HCT116 (cell line): ENCODE results near the gene MMP23B. TPM values are rescaled to one million over a fixed set of nuclear protein-coding genes. Genes with fewer than 3 reads are reported as not detected.

Experiments
- ATAC-seq: fragments of 200-7000 bp; cut with Tn5 transposase; 2 replicates; pipeline ENCODE4 v1.9.1; 2020; ENCODE audit warnings: mild to moderate bottlenecking, moderate library complexity
- Bru-seq: library from RNA; stranded (reverse); fragments of 400-500 nt; gene quantifications from one replicate; lab custom pipeline; 2021; lab: Mats Ljungman, UMichigan
- BruChase-seq, 2 experiments: library from RNA; stranded (reverse); fragments of 400-500 nt; gene quantifications; one replicate each; lab custom pipeline; 2021; lab: Mats Ljungman, UMichigan
- BruUV-seq: library from RNA; stranded (reverse); fragments of 400-500 nt; replicated peaks from 2 replicates; lab custom pipeline; 2021; lab: Mats Ljungman, UMichigan
- CTCF ChIA-PET: fragments of 300-600 bp; sonication (Branson Sonifier 250); formaldehyde crosslinking; loops from one replicate; lab custom pipeline; 2021; ENCODE audit warnings: antibody characterized with exemption; lab: Charles Lee
- POLR2A ChIA-PET: fragments of 300-600, 350-600 bp; sonication (Branson Sonifier 250); formaldehyde crosslinking; loops from one replicate; lab custom pipeline; 2021; ENCODE audit warnings: antibody characterized with exemption; lab: Charles Lee
- RAD21 ChIA-PET, 2 experiments: fragments of 300-600 bp; sonication (Branson Sonifier 250); formaldehyde crosslinking; loops; one replicate each; lab custom pipeline; 2023; ENCODE audit warnings: low total read pairs in 2 of 2; ENCODE audit not compliant: uncharacterized antibody in 2 of 2, unreplicated experiment in 2 of 2, low non-redundant PET in 1 of 2; lab: Charles Lee
- DNase-seq: peaks from one replicate; pipeline ENCODE4 v3.0.0-alpha.2; 2010; ENCODE audit warnings: low read depth, low spot score
- H2AFZ ChIP-seq: fragments of 200-600 bp; shearing (Covaris generic), sonication (generic); 2 replicates; pipeline ENCODE4 v1.6.1; 2017; ENCODE audit warnings: low read depth, mixed run types, mixed read lengths, antibody characterized with exemption, low read length; ENCODE audit not compliant: poor library complexity, severe bottlenecking
- H3K27ac ChIP-seq: 2 replicates; pipeline ENCODE4 v1.5.1; 2012; ENCODE audit warnings: low read depth, low read length
- H3K27me3 ChIP-seq: fragments of 200-600 bp; sonication (generic); 2 replicates; pipeline ENCODE4 v1.6.1; 2016; ENCODE audit warnings: mixed run types, low read length, mixed read lengths; ENCODE audit not compliant: insufficient read depth
- H3K36me3 ChIP-seq, 2 experiments: fragments of 200-500 bp in 1 of 2; fragments of 200-600 bp in 1 of 2; sonication (Bioruptor generic) in 1 of 2; sonication (generic) in 1 of 2; 2 replicates each; pipeline versions ENCODE4 v1.5.1 to v1.6.1; 2014 to 2016; ENCODE audit warnings: low read length in 2 of 2, inconsistent platforms in 1 of 2, mixed read lengths in 1 of 2, mixed run types in 1 of 2; ENCODE audit not compliant: insufficient read depth in 2 of 2, control insufficient read depth in 1 of 2
- H3K4me1 ChIP-seq, 2 experiments: fragments of 200-600 bp in 1 of 2; sonication (generic) in 1 of 2; 2 replicates each; pipeline versions ENCODE4 v1.5.1 to v1.6.1; 2012 to 2017; ENCODE audit warnings: low read length in 2 of 2, inconsistent platforms in 1 of 2, mild to moderate bottlenecking in 1 of 2, mixed read lengths in 1 of 2, mixed run types in 1 of 2, moderate library complexity in 1 of 2; ENCODE audit not compliant: insufficient read depth in 2 of 2, control insufficient read depth in 1 of 2
- H3K4me2 ChIP-seq: fragments of 200-600 bp; sonication (generic); 2 replicates; pipeline ENCODE4 v1.6.1; 2017; ENCODE audit warnings: mixed run types, low read length, mixed read lengths
- H3K4me3 ChIP-seq, 2 experiments: fragments of 200-600 bp in 1 of 2; sonication (generic) in 1 of 2; replicated peaks in 1 of 2; 2 replicates each; pipeline ENCODE4 v1.5.1; 2011 to 2016; ENCODE audit warnings: low read length in 2 of 2, control low read depth in 1 of 2, low read depth in 1 of 2, mild to moderate bottlenecking in 1 of 2, mixed read lengths in 1 of 2, mixed run types in 1 of 2
- H3K79me2 ChIP-seq: fragments of 200-600 bp; sonication (generic); 2 replicates; pipeline ENCODE4 v1.6.1; 2017; ENCODE audit warnings: mild to moderate bottlenecking, mixed run types, low read length, moderate library complexity, mixed read lengths; ENCODE audit not compliant: insufficient read depth
- H3K9ac ChIP-seq: fragments of 200-600 bp; sonication (generic); 2 replicates; pipeline ENCODE4 v1.6.1; 2016; ENCODE audit warnings: low read length, mixed read lengths
- H3K9me2 ChIP-seq: fragments of 200-600 bp; sonication (generic), shearing (Covaris generic); 2 replicates; pipeline ENCODE4 v1.6.1; 2017; ENCODE audit warnings: mixed run types, mild to moderate bottlenecking, moderate library complexity; ENCODE audit not compliant: insufficient read depth
- H3K9me3 ChIP-seq, 2 experiments: fragments of 200-500 bp in 1 of 2; fragments of 200-600 bp in 1 of 2; sonication (Bioruptor generic) in 1 of 2; sonication (generic) in 1 of 2; 2 replicates each; pipeline ENCODE4 v1.6.1; 2014 to 2017; ENCODE audit warnings: low read length in 2 of 2, mixed read lengths in 2 of 2, inconsistent platforms in 1 of 2, low read depth in 1 of 2, mild to moderate bottlenecking in 1 of 2, mixed run types in 1 of 2, moderate library complexity in 1 of 2; ENCODE audit not compliant: control insufficient read depth in 1 of 2, insufficient read depth in 1 of 2
- H4K20me1 ChIP-seq: fragments of 200-600 bp; sonication (generic), shearing (Covaris generic); 2 replicates; pipeline ENCODE4 v1.6.1; 2017; ENCODE audit warnings: mixed run types, mild to moderate bottlenecking, moderate library complexity; ENCODE audit not compliant: insufficient read depth
- CBX3 ChIP-seq: IDR thresholded peaks from 2 replicates; pipeline ENCODE4 v1.6.1; 2012; ENCODE audit warnings: low read depth
- CEBPB ChIP-seq: IDR thresholded peaks from 2 replicates; pipeline ENCODE4 v1.6.1; 2012; ENCODE audit warnings: low read depth
- EGR1 ChIP-seq: IDR thresholded peaks from 2 replicates; pipeline ENCODE4 v1.6.1; 2012; ENCODE audit warnings: low read depth
- ELF1 ChIP-seq: IDR thresholded peaks from 2 replicates; pipeline ENCODE4 v1.6.1; 2012; ENCODE audit warnings: low read depth, borderline replicate concordance
- EZH2phosphoT487 ChIP-seq: fragments of 200-600 bp; IDR thresholded peaks from 2 replicates; pipeline ENCODE4 v1.6.1; 2018; ENCODE audit warnings: antibody characterized with exemption, borderline replicate concordance
- FOSL1 ChIP-seq: IDR thresholded peaks from 2 replicates; pipeline ENCODE4 v1.6.1; 2012; ENCODE audit warnings: low read depth
- POLR2A ChIP-seq: IDR thresholded peaks from 2 replicates; pipeline ENCODE4 v1.7.0; 2011; ENCODE audit warnings: borderline replicate concordance; ENCODE audit not compliant: insufficient read depth, insufficient read length; ENCODE audit errors: extremely low read depth
- RAD21 ChIP-seq: IDR thresholded peaks from 2 replicates; pipeline ENCODE4 v1.6.1; 2012; ENCODE audit warnings: low read depth, mild to moderate bottlenecking
- SIN3A ChIP-seq: IDR thresholded peaks from 2 replicates; pipeline ENCODE4 v1.6.1; 2012; ENCODE audit warnings: low read depth
- SP1 ChIP-seq: IDR thresholded peaks from 2 replicates; pipeline ENCODE4 v1.6.1; 2012; ENCODE audit warnings: low read depth
- SRF ChIP-seq: IDR thresholded peaks from 2 replicates; pipeline ENCODE4 v1.6.1; 2012; ENCODE audit warnings: low read depth
- TCF7L2 ChIP-seq: IDR thresholded peaks from 2 replicates; pipeline ENCODE4 v1.7.0; 2011; ENCODE audit warnings: borderline replicate concordance, inconsistent platforms; ENCODE audit not compliant: insufficient read depth, insufficient read length; ENCODE audit errors: extremely low read depth
- YY1 ChIP-seq: IDR thresholded peaks from 2 replicates; pipeline ENCODE4 v1.6.1; 2011; ENCODE audit warnings: low read length, low read depth, moderate library complexity, mild to moderate bottlenecking; ENCODE audit not compliant: insufficient replicate concordance; ENCODE audit errors: extremely low read depth
- ZFX ChIP-seq: fragments of 450-650 bp; IDR thresholded peaks from 2 replicates; pipeline ENCODE4 v1.6.1; 2017
- ZNF274 ChIP-seq: fragments of 200-500 bp; sonication (Bioruptor generic); IDR thresholded peaks from 2 replicates; pipeline ENCODE4 v1.6.1; 2014; ENCODE audit warnings: mild to moderate bottlenecking, low read depth, low read length, inconsistent platforms
- intact Hi-C: fragments of 100-400 bp; cut with micrococcal nuclease; formaldehyde crosslinking; loops from 2 replicates; pipeline ENCODE4 v1.10.0; 2022
- long read RNA-seq: library from polyadenylated mRNA; unstranded; transcript quantifications from one replicate; pipeline ENCODE4 v2.0.0, GENCODE V29; 2021; ENCODE audit not compliant: unreplicated experiment
- polyA plus RNA-seq: library from polyadenylated mRNA; unstranded; fragments of >200 nt; gene quantifications from 2 replicates; pipeline ENCODE4 v1.2.1, GENCODE V29; 2012; ENCODE audit warnings: missing spikeins
- total RNA-seq: library from RNA; stranded (reverse); gene quantifications from one replicate; pipeline ENCODE4 v1.2.1, GENCODE V29; 2021; ENCODE audit not compliant: unreplicated experiment
- TF ChIP-seq, protein P1 (sequence below): IDR thresholded peaks from 2 replicates; pipeline ENCODE4 v1.6.1; 2012
- TF ChIP-seq, protein P2 (sequence below): IDR thresholded peaks from 2 replicates; pipeline ENCODE4 v1.6.1; 2012
- TF ChIP-seq, protein P3 (sequence below): IDR thresholded peaks from 2 replicates; pipeline ENCODE4 v1.6.1; 2012; ENCODE audit warnings: low read depth
- TF ChIP-seq, protein P4 (sequence below), 3 experiments: fragments of 200-600 bp in 1 of 3; sonication (generic) in 1 of 3; IDR thresholded peaks in 2 of 3; conservative IDR thresholded peaks in 1 of 3; 2 replicates each; pipeline ENCODE4 v1.5.1; 2012 to 2017; ENCODE audit warnings: low read depth in 2 of 3, low read length in 2 of 3, antibody characterized with exemption in 1 of 3, borderline replicate concordance in 1 of 3, control low read depth in 1 of 3, mild to moderate bottlenecking in 1 of 3, mixed read lengths in 1 of 3, mixed run types in 1 of 3, moderate library complexity in 1 of 3; ENCODE audit not compliant: insufficient read depth in 1 of 3

The MMP23B gene
- total RNA-seq (8.7 TPM), Bru-seq, nascent RNA (percentile 8 among the genes with signal in this experiment), BruChase-seq, experiment 1, labeled RNA remaining after a 6-hour chase (percentile 38 among the genes with signal in this experiment), BruChase-seq, experiment 2, labeled RNA remaining after a 2-hour chase (percentile 28 among the genes with signal in this experiment)
- polyA plus RNA-seq, result 0.87 and 1.5 TPM in 2 replicates
- long read RNA-seq, partial matches to known transcripts, result 0 of 2 reads
- long read RNA-seq, other reads (novel, unspliced or antisense), result 1 of 2 reads

DNA sequence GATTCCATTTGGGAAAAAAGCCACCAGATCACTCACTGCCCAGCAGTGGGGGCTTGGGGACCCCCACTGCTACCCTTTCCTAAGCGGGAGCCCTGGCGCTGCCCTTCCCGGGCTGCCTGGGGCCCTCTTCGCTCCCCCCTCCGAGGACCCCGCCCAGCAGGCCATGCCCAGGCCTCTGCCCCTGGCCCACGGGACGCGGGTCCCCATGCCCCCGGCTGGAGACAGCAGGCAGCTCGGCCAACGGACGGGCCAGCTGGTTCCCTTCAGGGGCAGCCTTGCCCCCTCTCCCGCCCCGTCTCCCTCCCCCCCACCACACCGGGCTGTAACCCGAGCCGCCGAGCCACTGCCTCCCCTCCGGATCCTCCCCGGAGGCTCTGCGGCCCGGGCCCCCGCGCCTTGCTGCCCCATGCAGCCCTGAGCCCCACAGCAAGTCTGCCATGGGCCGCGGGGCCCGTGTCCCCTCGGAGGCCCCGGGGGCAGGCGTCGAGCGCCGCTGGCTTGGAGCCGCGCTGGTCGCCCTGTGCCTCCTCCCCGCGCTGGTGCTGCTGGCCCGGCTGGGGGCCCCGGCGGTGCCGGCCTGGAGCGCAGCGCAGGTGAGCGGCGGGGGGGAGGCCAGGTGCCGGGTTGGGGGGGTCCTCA, at the start of gene MMP23B:
Gene MMP23B, plus strand, starts transcription at position 392 of the 639 bp plus-strand sequence. Its CDS starts 46 bp downstream, at position 438.
- CTCF ChIA-PET, result no interaction called here

More for the DNA sequence above, at the start of gene MMP23B:
- DNase-seq (no peak), ATAC-seq (no peak)
- no peak within 1 kb of the TSS for H2AFZ ChIP-seq
- peaks cover 1 to 22% of the 10 kb centered on the region in 2 experiments for H3K4me1 ChIP-seq
- H3K27ac ChIP-seq, result no peak within 1 kb of the TSS
- H3K9ac ChIP-seq, result no peak within 1 kb of the TSS
- no peaks in the 10 kb centered on the region for H4K20me1 ChIP-seq
- ChIA-PET RAD21 (no interaction called here), POLR2A (no interaction called here)
- no peak within 1 kb of the TSS for H3K4me2 ChIP-seq
- no peaks in the 10 kb centered on the region for H3K9me2 ChIP-seq
- intact Hi-C loops, result no loop called here
- no peak within 1 kb of the TSS for H3K4me3 ChIP-seq
- H3K79me2 ChIP-seq, result peaks cover 11% of the 10 kb centered on the region; the same call in 1 of the 2 replicates
- H3K36me3 ChIP-seq, result no peaks in the 10 kb centered on the region
- TF ChIP-seq ZNF274, result no peak
- TF ChIP-seq RAD21, result no peak
- no peak for TF ChIP-seq YY1
- TF ChIP-seq, protein P1, sequence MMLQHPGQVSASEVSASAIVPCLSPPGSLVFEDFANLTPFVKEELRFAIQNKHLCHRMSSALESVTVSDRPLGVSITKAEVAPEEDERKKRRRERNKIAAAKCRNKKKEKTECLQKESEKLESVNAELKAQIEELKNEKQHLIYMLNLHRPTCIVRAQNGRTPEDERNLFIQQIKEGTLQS, result no peak
- TF ChIP-seq, protein P2, sequence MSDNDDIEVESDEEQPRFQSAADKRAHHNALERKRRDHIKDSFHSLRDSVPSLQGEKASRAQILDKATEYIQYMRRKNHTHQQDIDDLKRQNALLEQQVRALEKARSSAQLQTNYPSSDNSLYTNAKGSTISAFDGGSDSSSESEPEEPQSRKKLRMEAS, result no peak
- TF ChIP-seq, protein P3, sequence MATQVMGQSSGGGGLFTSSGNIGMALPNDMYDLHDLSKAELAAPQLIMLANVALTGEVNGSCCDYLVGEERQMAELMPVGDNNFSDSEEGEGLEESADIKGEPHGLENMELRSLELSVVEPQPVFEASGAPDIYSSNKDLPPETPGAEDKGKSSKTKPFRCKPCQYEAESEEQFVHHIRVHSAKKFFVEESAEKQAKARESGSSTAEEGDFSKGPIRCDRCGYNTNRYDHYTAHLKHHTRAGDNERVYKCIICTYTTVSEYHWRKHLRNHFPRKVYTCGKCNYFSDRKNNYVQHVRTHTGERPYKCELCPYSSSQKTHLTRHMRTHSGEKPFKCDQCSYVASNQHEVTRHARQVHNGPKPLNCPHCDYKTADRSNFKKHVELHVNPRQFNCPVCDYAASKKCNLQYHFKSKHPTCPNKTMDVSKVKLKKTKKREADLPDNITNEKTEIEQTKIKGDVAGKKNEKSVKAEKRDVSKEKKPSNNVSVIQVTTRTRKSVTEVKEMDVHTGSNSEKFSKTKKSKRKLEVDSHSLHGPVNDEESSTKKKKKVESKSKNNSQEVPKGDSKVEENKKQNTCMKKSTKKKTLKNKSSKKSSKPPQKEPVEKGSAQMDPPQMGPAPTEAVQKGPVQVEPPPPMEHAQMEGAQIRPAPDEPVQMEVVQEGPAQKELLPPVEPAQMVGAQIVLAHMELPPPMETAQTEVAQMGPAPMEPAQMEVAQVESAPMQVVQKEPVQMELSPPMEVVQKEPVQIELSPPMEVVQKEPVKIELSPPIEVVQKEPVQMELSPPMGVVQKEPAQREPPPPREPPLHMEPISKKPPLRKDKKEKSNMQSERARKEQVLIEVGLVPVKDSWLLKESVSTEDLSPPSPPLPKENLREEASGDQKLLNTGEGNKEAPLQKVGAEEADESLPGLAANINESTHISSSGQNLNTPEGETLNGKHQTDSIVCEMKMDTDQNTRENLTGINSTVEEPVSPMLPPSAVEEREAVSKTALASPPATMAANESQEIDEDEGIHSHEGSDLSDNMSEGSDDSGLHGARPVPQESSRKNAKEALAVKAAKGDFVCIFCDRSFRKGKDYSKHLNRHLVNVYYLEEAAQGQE, result no peak
- no peak for TF ChIP-seq EGR1
- no peak for TF ChIP-seq SIN3A
- no peak for TF ChIP-seq EZH2phosphoT487
- no peak for TF ChIP-seq CBX3
- TF ChIP-seq ZFX, result no peak
- TF ChIP-seq, protein P4, sequence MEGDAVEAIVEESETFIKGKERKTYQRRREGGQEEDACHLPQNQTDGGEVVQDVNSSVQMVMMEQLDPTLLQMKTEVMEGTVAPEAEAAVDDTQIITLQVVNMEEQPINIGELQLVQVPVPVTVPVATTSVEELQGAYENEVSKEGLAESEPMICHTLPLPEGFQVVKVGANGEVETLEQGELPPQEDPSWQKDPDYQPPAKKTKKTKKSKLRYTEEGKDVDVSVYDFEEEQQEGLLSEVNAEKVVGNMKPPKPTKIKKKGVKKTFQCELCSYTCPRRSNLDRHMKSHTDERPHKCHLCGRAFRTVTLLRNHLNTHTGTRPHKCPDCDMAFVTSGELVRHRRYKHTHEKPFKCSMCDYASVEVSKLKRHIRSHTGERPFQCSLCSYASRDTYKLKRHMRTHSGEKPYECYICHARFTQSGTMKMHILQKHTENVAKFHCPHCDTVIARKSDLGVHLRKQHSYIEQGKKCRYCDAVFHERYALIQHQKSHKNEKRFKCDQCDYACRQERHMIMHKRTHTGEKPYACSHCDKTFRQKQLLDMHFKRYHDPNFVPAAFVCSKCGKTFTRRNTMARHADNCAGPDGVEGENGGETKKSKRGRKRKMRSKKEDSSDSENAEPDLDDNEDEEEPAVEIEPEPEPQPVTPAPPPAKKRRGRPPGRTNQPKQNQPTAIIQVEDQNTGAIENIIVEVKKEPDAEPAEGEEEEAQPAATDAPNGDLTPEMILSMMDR (IDR thresholded peaks at IDR 0.05 in 2 of 3, conservative IDR thresholded peaks at IDR 0.05 in 1 of 3; ENCODE audit: borderline replicate concordance in 1 of 3, insufficient read depth in 1 of 3, low read depth in 2 of 3, low read length in 2 of 3), result no peak
- TF ChIP-seq CEBPB, result no peak
- no peak for TF ChIP-seq ELF1
- TF ChIP-seq TCF7L2, result no peak
- TF ChIP-seq POLR2A, result no peak
- no peak for TF ChIP-seq FOSL1
- no peak for TF ChIP-seq SRF
- TF ChIP-seq SP1, result no peak
- H3K27me3 ChIP-seq, result no peaks in the 10 kb centered on the region
- BruUV-seq, result no TSS peak
- no peaks in the 10 kb centered on the region for H3K9me3 ChIP-seq
